OCI-LY7 (cell line): ENCODE measurements around the gene PIM3. TPM values are rescaled to one million over a fixed set of nuclear protein-coding genes. Genes with fewer than 3 reads are reported as not detected.
A peak's percentile ranks its signal among the peaks of the same experiment; 100 is the strongest.

Experiments
- BruUV-seq: library from RNA; stranded (reverse); fragments of 400-500 nt; replicated peaks from 2 replicates; lab custom pipeline; 2021; lab: Mats Ljungman, UMichigan
- CTCF ChIA-PET: fragments of 300-600 bp; sonication (Branson Sonifier 250); formaldehyde crosslinking; loops from one replicate; lab custom pipeline; 2022; ENCODE audit warnings: antibody characterized with exemption; ENCODE audit not compliant: unreplicated experiment; lab: Charles Lee
- POLR2A ChIA-PET: fragments of 300-600 bp; sonication (Branson Sonifier 250); formaldehyde crosslinking; loops from one replicate; lab custom pipeline; 2022; ENCODE audit warnings: antibody characterized with exemption; lab: Charles Lee
- DNase-seq: peaks from one replicate; pipeline ENCODE4 v3.0.0-alpha.2; 2015; ENCODE audit warnings: low spot score
- H2AFZ ChIP-seq: fragments of 200-600 bp; sonication (generic), shearing (Covaris generic); 2 replicates; pipeline ENCODE4 v1.6.1; 2014; ENCODE audit warnings: mild to moderate bottlenecking, antibody characterized with exemption, low read length, moderate library complexity
- H3K27ac ChIP-seq: fragments of 200-600 bp; sonication (generic); 2 replicates; pipeline ENCODE4 v1.5.1; 2014; ENCODE audit warnings: mixed run types, low read depth, mild to moderate bottlenecking, moderate library complexity, low read length, inconsistent platforms; ENCODE audit not compliant: poor library complexity, severe bottlenecking
- H3K36me3 ChIP-seq: fragments of 200-600 bp; sonication (generic); 2 replicates; pipeline ENCODE4 v1.6.1; 2014; ENCODE audit warnings: mild to moderate bottlenecking, antibody characterized with exemption, low read length, moderate library complexity, mixed read lengths; ENCODE audit not compliant: insufficient read depth
- H3K4me1 ChIP-seq: fragments of 200-600 bp; sonication (generic); 2 replicates; pipeline ENCODE4 v1.5.1; 2014; ENCODE audit warnings: mild to moderate bottlenecking, low read length; ENCODE audit not compliant: insufficient read depth, poor library complexity, severe bottlenecking
- H3K4me2 ChIP-seq: fragments of 200-600 bp; sonication (generic); 2 replicates; pipeline ENCODE4 v1.6.1; 2014; ENCODE audit warnings: mild to moderate bottlenecking, low read length
- H3K4me3 ChIP-seq: fragments of 200-600 bp; sonication (generic); 2 replicates; pipeline ENCODE4 v1.5.1; 2014; ENCODE audit warnings: mild to moderate bottlenecking, low read depth, low read length; ENCODE audit not compliant: poor library complexity, severe bottlenecking
- H3K79me2 ChIP-seq: fragments of 200-600 bp; sonication (generic); 2 replicates; pipeline ENCODE4 v1.6.1; 2016; ENCODE audit warnings: low read depth, mild to moderate bottlenecking, low read length, moderate library complexity, mixed read lengths; ENCODE audit not compliant: insufficient read depth
- H3K9me2 ChIP-seq: fragments of 200-600 bp; sonication (generic); 2 replicates; pipeline ENCODE4 v1.6.1; 2016; ENCODE audit warnings: mild to moderate bottlenecking, low read length, mixed read lengths; ENCODE audit not compliant: insufficient read depth
- H3K9me3 ChIP-seq: fragments of 200-600 bp; sonication (generic); 2 replicates; pipeline ENCODE4 v1.6.1; 2014; ENCODE audit warnings: mild to moderate bottlenecking, mixed run types, low read length, mixed read lengths
- H4K20me1 ChIP-seq: fragments of 200-600 bp; sonication (generic); 2 replicates; pipeline ENCODE4 v1.6.1; 2014; ENCODE audit warnings: mild to moderate bottlenecking, antibody characterized with exemption, low read length, moderate library complexity, mixed read lengths; ENCODE audit not compliant: insufficient read depth
- EZH2phosphoT487 ChIP-seq: fragments of 200-600 bp; sonication (generic); IDR thresholded peaks from 2 replicates; pipeline ENCODE4 v1.6.1; 2018; ENCODE audit warnings: low read depth, borderline replicate concordance, mild to moderate bottlenecking, mixed run types, antibody characterized with exemption, low read length, moderate library complexity, mixed read lengths
- intact Hi-C: fragments of 100-400 bp; cut with micrococcal nuclease; formaldehyde crosslinking; loops from one replicate; pipeline ENCODE4 v1.10.0; 2022; ENCODE audit not compliant: unreplicated experiment
- total RNA-seq, 2 experiments: library from RNA; depleted of rRNA in 1 of 2; stranded (reverse); fragments of >200 nt in 1 of 2; shearing (Covaris generic) in 1 of 2; gene quantifications; 2 replicates each; pipeline ENCODE4 v1.2.3, GENCODE V29; 2014 to 2022
- TF ChIP-seq, protein P1 (sequence below): fragments of 200-600 bp; sonication (generic); conservative IDR thresholded peaks from 2 replicates; pipeline ENCODE4 v1.5.1; 2014; ENCODE audit warnings: mild to moderate bottlenecking, antibody characterized with exemption, low read length, moderate library complexity, mixed read lengths

PIM3 gene
- total RNA-seq, 2 experiments from 2014 or later = 60.5 to 81.7 TPM

DNA sequence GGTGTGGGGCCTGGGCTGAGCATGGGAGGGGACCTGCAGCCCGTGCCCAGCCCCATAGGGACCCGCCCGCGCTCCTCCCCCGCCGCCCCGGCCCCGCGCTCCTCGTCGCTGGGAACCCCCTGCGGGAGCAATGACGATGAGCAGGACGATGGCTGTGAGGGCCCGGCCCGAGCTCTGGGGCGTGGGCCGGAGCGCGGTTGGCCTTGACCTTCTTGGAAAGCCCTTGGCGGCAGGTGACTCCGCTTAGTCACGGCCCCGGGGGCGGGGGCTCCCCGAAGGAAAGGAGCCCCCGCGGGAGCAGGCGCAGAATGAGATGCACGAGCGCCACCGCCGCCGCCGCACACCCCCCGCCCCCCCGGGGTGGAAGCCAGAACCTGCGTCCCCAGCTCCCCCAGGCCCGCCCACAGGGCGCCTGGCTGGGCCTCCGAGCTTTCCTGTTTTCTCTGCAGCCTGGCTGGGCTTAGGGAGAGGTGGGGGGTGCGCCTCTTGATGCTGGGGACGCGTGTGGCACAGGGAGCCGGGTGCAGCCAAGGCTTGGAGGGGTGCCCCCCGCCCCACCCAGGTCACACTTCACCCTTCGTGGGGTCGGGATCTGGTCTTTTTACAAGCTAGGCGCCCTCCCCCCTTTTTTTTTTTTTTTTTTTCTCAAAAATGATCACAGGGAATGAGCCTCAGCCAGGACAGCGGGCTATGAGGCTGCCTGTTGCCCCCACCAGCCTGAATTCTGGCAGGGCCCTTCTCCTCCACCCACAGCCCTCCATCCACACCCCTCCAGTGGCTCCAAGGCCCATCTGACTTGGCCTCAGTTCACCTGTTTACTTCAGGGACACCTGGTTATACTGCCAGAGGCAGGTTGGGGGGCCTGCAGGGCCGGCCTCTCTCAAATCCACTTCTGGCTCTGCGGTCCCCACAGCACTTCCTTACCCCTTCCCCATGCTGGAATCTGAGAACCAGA lies 24.3 kb upstream of the PIM3 start:
- H3K36me3 ChIP-seq = no peaks in the 10 kb centered on the region
- peak overlapping the region; percentile 5; the same call in 1 of the 2 replicates for H2AFZ ChIP-seq
- H3K79me2 ChIP-seq = no peaks in the 10 kb centered on the region
- BruUV-seq = no TSS peak
- no peaks in the 10 kb centered on the region for H3K9me2 ChIP-seq
- H3K4me2 ChIP-seq = peak overlapping the region; percentile 75
- peak; percentile 83 for DNase-seq
- H3K27ac ChIP-seq = peak overlapping the region; percentile 81
- intact Hi-C loops = loop anchor here (1.0 to 10.0 kb wide), 3 partner anchors 24 to 581 kb away; partner anchors contain the start of gene PIM3
- H3K9me3 ChIP-seq = no peaks in the 10 kb centered on the region
- H3K4me3 ChIP-seq = peak overlapping the region; percentile 66
- TF ChIP-seq EZH2phosphoT487 = no peak
- TF ChIP-seq, protein P1, sequence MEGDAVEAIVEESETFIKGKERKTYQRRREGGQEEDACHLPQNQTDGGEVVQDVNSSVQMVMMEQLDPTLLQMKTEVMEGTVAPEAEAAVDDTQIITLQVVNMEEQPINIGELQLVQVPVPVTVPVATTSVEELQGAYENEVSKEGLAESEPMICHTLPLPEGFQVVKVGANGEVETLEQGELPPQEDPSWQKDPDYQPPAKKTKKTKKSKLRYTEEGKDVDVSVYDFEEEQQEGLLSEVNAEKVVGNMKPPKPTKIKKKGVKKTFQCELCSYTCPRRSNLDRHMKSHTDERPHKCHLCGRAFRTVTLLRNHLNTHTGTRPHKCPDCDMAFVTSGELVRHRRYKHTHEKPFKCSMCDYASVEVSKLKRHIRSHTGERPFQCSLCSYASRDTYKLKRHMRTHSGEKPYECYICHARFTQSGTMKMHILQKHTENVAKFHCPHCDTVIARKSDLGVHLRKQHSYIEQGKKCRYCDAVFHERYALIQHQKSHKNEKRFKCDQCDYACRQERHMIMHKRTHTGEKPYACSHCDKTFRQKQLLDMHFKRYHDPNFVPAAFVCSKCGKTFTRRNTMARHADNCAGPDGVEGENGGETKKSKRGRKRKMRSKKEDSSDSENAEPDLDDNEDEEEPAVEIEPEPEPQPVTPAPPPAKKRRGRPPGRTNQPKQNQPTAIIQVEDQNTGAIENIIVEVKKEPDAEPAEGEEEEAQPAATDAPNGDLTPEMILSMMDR = no peak
- ChIA-PET CTCF (interaction anchor here (0.5 to 0.6 kb wide), 3 partner anchors 16 to 1224 kb away, joined by 5 to 6 read pairs (median 5); no protein-coding TSS in a partner anchor), POLR2A (interaction anchor here (0.7 to 1.6 kb wide), 2 partner anchors 10 to 170 kb away, joined by 5 to 6 read pairs; no protein-coding TSS in a partner anchor)
- H3K4me1 ChIP-seq = peaks cover 51% of the 10 kb centered on the region
- no peaks in the 10 kb centered on the region for H4K20me1 ChIP-seq

DNA sequence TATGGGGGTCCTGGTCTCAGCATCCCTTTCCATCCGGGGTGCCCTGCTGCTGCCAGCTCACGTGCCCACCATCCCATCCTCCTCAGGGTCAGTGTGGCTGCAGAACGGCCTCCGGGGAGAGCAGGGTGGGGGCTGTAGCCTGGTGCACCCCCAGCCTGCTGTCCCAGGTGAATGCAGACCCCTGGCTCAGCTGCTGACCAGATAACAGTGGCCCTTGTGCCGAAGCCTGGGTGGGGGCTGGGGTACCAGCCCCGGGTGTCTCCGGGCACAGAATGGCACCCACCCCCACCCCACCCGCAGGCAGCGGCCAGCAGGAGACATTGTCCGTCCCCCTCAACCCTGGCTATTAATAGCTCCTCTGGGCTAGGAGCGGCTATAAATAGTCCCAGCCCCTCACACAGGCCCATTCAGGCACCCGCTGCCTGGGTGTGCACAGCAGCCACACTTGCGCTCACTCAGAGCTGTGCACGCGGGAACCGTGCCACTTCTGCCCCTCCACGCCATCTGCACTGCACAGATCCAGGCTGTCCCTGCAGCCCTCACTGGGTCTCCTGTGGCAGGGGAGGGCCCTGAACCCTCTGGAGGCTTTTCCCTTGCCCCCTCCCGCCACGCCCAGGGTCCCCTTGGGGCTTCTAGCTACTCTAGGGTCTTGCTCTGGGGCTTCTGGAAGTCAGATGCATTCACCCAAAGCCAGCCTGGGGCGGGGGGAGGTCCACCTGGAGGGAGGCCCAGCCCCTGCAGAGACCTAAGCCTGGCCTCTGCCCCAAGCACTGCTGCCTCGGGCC lies 23.4 kb upstream of the PIM3 start:
- DNase-seq = peak; percentile 32
- Histone ChIP-seq H3K4me1 (peaks cover 43% of the 10 kb centered on the region), H4K20me1 (no peaks in the 10 kb centered on the region), H3K79me2 (no peaks in the 10 kb centered on the region), H3K4me2 (peak overlapping the region; percentile 75), H3K9me2 (no peaks in the 10 kb centered on the region), H3K27ac (peak overlapping the region; percentile 81), H3K4me3 (peak overlapping the region; percentile 66), H2AFZ (no peak overlapping the region), H3K36me3 (no peaks in the 10 kb centered on the region), H3K9me3 (0 out of 2 replicates have a peak, but pooled peaks cover 4% of the 10 kb centered on the region)
- TF ChIP-seq EZH2phosphoT487 = no peak
- ChIA-PET POLR2A (interaction anchor here (0.5 to 1.6 kb wide), 2 partner anchors 10 to 75 kb away, joined by 5 to 6 read pairs; no protein-coding TSS in a partner anchor), CTCF (interaction anchor here (0.6 kb wide), 1 partner anchor 381 kb away, joined by 6 read pairs; no protein-coding TSS in a partner anchor)
- no TSS peak for BruUV-seq
- intact Hi-C loops = loop anchor here (1.0 to 10.0 kb wide), 3 partner anchors 23 to 582 kb away; partner anchors contain the start of gene PIM3
